GM23338 (cell line): ENCODE data around the gene TOP1. TPM values are rescaled to one million over a fixed set of nuclear protein-coding genes. Genes with fewer than 3 reads are reported as not detected.

Experiments
- CREB1 ChIP-seq: fragments of 250-450 bp; sonication (Bioruptor Pico); IDR thresholded peaks from 2 replicates; pipeline ENCODE4 v1.5.0; 2020; ENCODE audit warnings: low read depth, mild to moderate bottlenecking, moderate library complexity
- ETS1 ChIP-seq: IDR thresholded peaks from 2 replicates; pipeline ENCODE4 v1.6.1; 2016; ENCODE audit warnings: antibody characterized with exemption
- EZH2 ChIP-seq: fragments of 200-600 bp; sonication (generic); IDR thresholded peaks from one replicate; pipeline ENCODE4 v1.8.0; 2017; ENCODE audit warnings: antibody characterized with exemption, mild to moderate bottlenecking, low read depth; ENCODE audit not compliant: unreplicated experiment
- JUNB ChIP-seq: IDR thresholded peaks from one replicate; pipeline ENCODE4 v1.6.1; 2016; ENCODE audit warnings: antibody characterized with exemption; ENCODE audit not compliant: unreplicated experiment
- POLR2AphosphoS5 ChIP-seq: IDR thresholded peaks from 2 replicates; pipeline ENCODE4 v1.6.1; 2016; ENCODE audit warnings: antibody characterized with exemption, low read depth
- REST ChIP-seq: IDR thresholded peaks from one replicate; pipeline ENCODE4 v1.6.1; 2018; ENCODE audit warnings: antibody characterized with exemption; ENCODE audit not compliant: unreplicated experiment
- STAT1 ChIP-seq: IDR thresholded peaks from one replicate; pipeline ENCODE4 v1.6.1; 2016; ENCODE audit warnings: antibody characterized with exemption; ENCODE audit not compliant: unreplicated experiment
- ZNF114 ChIP-seq: fragments of 250-450 bp; sonication (Bioruptor Pico); IDR thresholded peaks from 2 replicates; pipeline ENCODE4 v1.5.0; 2020; ENCODE audit warnings: mild to moderate bottlenecking, moderate library complexity
- ZNF331 ChIP-seq: fragments of 250-450 bp; sonication (Bioruptor Pico); IDR thresholded peaks from 2 replicates; pipeline ENCODE4 v1.5.0; 2020; ENCODE audit warnings: low read depth, mild to moderate bottlenecking, moderate library complexity
- ZNF462 ChIP-seq: fragments of 250-450 bp; sonication (Bioruptor Pico); IDR thresholded peaks from 2 replicates; pipeline ENCODE4 v1.5.0; 2020; ENCODE audit warnings: mild to moderate bottlenecking, moderate library complexity
- polyA plus RNA-seq: library from polyadenylated mRNA; unstranded; fragments of >200 nt; fragmentation: Nextera tagmentation; extraction: Ambion mirVana; gene quantifications from 2 replicates; pipeline ENCODE4 v1.2.1, GENCODE V29; 2016
- total RNA-seq: library from RNA; depleted of rRNA; stranded (reverse); fragments of >200 nt; shearing (Covaris generic); gene quantifications from 2 replicates; pipeline ENCODE4 v1.2.3, GENCODE V29; 2014

The TOP1 gene
- total and polyA plus RNA-seq, 2 experiments from 2014 or later = 62.4 to 101 TPM

GRCh38 chr20:41054847-41055230 lies 26.2 kb downstream of the TOP1 start (continued):
- TF ChIP-seq ZNF462 (no peak), ZNF114 (CRISPR knock-in tag) (no peak), POLR2AphosphoS5 (no peak), EZH2 (no peak), ZNF331 (CRISPR knock-in tag) (no peak), CREB1 (CRISPR knock-in tag) (no peak), ETS1 (no peak), STAT1 (no peak), JUNB (no peak), REST (no peak)
